NCI-H2227 (cell line): Measurements from ENCODE around the gene KCTD16.

Experiments used
- DNase-seq: peaks from one replicate; lab custom pipeline; 2025; ENCODE audit not compliant: unreplicated experiment; lab: John Stamatoyannopoulos, UW

KCTD16 gene

GRCh38 chr5:144206141-144206540 lies 35.5 kb downstream of the KCTD16 start:
- no peak for DNase-seq

GRCh38 chr5:144207875-144208444 lies 37.3 kb downstream of the KCTD16 start:
- DNase-seq = no peak

- no peak for DNase-seq
These were observed 38.7 kb downstream of the KCTD16 start for GRCh38 chr5:144209361-144209760.

- DNase-seq = no peak
These were observed 40.0 kb downstream of the KCTD16 start for GRCh38 chr5:144210655-144211054.

GRCh38 chr5:144219869-144220268 lies 49.2 kb downstream of the KCTD16 start:
- no peak for DNase-seq

GRCh38 chr5:144227363-144227999 lies 56.8 kb downstream of the KCTD16 start:
- DNase-seq = no peak

- no peak for DNase-seq
These were observed 60.1 kb downstream of the KCTD16 start for GRCh38 chr5:144230806-144231205.

- no peak for DNase-seq
These were observed 61.6 kb downstream of the KCTD16 start for GRCh38 chr5:144232285-144232684.

GRCh38 chr5:144236499-144236898 lies 65.8 kb downstream of the KCTD16 start:
- DNase-seq = no peak

GRCh38 chr5:144237851-144238250 lies 67.2 kb downstream of the KCTD16 start:
- no peak for DNase-seq

- no peak for DNase-seq
These were observed 76.5 kb downstream of the KCTD16 start for GRCh38 chr5:144247131-144247530.

- no peak for DNase-seq
These were observed 77.3 kb downstream of the KCTD16 start for GRCh38 chr5:144248015-144248414.

GRCh38 chr5:144249755-144250464 lies 79.2 kb downstream of the KCTD16 start:
- no peak for DNase-seq

- no peak for DNase-seq
These were observed 83.9 kb downstream of the KCTD16 start for GRCh38 chr5:144254552-144254951.

GRCh38 chr5:144260121-144260520 lies 89.4 kb downstream of the KCTD16 start:
- no peak for DNase-seq

- DNase-seq = no peak
These were observed 95.1 kb downstream of the KCTD16 start for GRCh38 chr5:144265643-144266247.

- peak; percentile 7 for DNase-seq
These were observed 97.4 kb downstream of the KCTD16 start for GRCh38 chr5:144267961-144268513.

- DNase-seq = no peak
These were observed 102.8 kb downstream of the KCTD16 start for GRCh38 chr5:144273232-144274027.

GRCh38 chr5:144275329-144275728 lies 104.7 kb downstream of the KCTD16 start:
- peak; percentile 17 for DNase-seq

- no peak for DNase-seq
These were observed 105.6 kb downstream of the KCTD16 start for GRCh38 chr5:144276034-144276822.
